ENCODE results near the gene PRKCE. TPM values are rescaled to one million over a fixed set of nuclear protein-coding genes. Genes with fewer than 3 reads are reported as not detected.

The PRKCE gene
- total RNA-seq, 1 experiment from 2014 or later, result 1.3 TPM

DNA sequence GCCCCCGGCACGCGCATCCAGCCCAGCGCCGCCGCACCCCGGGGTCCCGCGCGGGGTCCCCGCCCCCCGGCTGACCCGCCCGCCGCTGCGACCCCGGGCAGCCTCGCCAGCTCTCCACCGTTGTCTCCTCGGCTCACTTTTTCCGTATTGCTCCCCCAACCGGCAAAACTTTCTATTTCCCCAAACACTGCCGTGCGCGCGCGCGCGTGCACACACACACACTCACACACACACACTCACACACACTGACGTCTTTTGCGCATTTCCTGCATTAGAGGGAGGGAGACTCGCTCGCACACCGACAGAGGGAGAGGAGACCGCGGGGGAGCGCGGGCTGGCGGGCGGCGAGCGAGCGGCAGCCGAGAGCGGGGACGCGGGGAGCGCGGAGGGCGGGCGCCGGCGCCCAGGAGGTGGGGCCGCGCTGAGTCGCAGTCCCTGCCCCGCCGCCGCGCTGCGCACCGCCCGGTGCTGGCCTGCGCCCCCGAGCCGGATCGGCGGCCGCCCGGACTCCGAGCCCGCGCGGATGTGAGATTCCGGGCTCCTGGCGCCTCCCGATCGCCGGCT is 542 bp upstream of the PRKCE start:
- H3K14ac ChIP-seq (ENCODE audit: insufficient read depth, low read length), result no peak overlapping the region; the same call in 1 of the 2 replicates
- no peak overlapping the region for H3T11ph ChIP-seq (ENCODE audit: low read length)
- no peak overlapping the region for H2AFZ ChIP-seq (ENCODE audit: low read length)
- H3K27me3 Mint-ChIP-seq (ENCODE audit: low read depth), result peaks cover 88% of the 10 kb centered on the region
- H3K79me2 ChIP-seq (ENCODE audit: insufficient read depth, low read length), result no peaks in the 10 kb centered on the region
- no peaks in the 10 kb centered on the region for H3K79me1 ChIP-seq (ENCODE audit: insufficient read depth, low read depth, low read length, poor library complexity, severe bottlenecking)
- DNase-seq, result peak; percentile 78
- no peak overlapping the region for H2AK5ac ChIP-seq (ENCODE audit: insufficient read length, low read length)
- no peak overlapping the region for H3K4ac ChIP-seq (ENCODE audit: low read depth, low read length)
- H3K9me3 ChIP-seq (ENCODE audit: control insufficient read depth, low read depth, low read length), result no peaks in the 10 kb centered on the region
- no peak overlapping the region for H2BK12ac ChIP-seq (ENCODE audit: insufficient read length, low read depth, low read length)
- no peak overlapping the region for H4K91ac ChIP-seq (ENCODE audit: insufficient read length, low read depth, low read length)
- TF ChIP-seq, protein P1, sequence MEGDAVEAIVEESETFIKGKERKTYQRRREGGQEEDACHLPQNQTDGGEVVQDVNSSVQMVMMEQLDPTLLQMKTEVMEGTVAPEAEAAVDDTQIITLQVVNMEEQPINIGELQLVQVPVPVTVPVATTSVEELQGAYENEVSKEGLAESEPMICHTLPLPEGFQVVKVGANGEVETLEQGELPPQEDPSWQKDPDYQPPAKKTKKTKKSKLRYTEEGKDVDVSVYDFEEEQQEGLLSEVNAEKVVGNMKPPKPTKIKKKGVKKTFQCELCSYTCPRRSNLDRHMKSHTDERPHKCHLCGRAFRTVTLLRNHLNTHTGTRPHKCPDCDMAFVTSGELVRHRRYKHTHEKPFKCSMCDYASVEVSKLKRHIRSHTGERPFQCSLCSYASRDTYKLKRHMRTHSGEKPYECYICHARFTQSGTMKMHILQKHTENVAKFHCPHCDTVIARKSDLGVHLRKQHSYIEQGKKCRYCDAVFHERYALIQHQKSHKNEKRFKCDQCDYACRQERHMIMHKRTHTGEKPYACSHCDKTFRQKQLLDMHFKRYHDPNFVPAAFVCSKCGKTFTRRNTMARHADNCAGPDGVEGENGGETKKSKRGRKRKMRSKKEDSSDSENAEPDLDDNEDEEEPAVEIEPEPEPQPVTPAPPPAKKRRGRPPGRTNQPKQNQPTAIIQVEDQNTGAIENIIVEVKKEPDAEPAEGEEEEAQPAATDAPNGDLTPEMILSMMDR (conservative IDR thresholded peaks at IDR 0.05), result peak; percentile 42; the same call in 2 of the 3 replicates
- no peak overlapping the region for H4K5ac ChIP-seq (ENCODE audit: insufficient read length, low read depth, low read length)
- no peak overlapping the region for H3K18ac ChIP-seq (ENCODE audit: insufficient read length, low read depth, low read length)
- peak overlapping the region; percentile 76 for H3K4me2 ChIP-seq (ENCODE audit: insufficient read depth, insufficient read length, low read length)
- H3K27ac ChIP-seq (ENCODE audit: insufficient read length, low read depth, low read length), result no peak overlapping the region
- H4K20me1 ChIP-seq (ENCODE audit: control insufficient read depth, insufficient read depth, insufficient read length), result peaks cover 3% of the 10 kb centered on the region
- no peak overlapping the region for H3K23ac ChIP-seq (ENCODE audit: insufficient read length, low read depth, low read length)
- H3K4me1 Mint-ChIP-seq, result peaks cover 17% of the 10 kb centered on the region in 2 experiments
- no peaks in the 10 kb centered on the region; a peak in 1 of 5 replicates for H3K9me3 Mint-ChIP-seq
- H2BK15ac ChIP-seq (ENCODE audit: low read depth, low read length), result no peak overlapping the region
- WGBS (ENCODE audit: extremely low coverage, insufficient read length, low lambda C conversion rate), result no CpG with 5 or more reads among the region's 79 CpGs
- no peak overlapping the region for H2BK5ac ChIP-seq (ENCODE audit: insufficient read length, low read length)
- peaks cover 45% of the 10 kb centered on the region for H3K27me3 ChIP-seq (ENCODE audit: insufficient read depth, low read length)
- H4K8ac ChIP-seq (replicated peaks; ENCODE audit: insufficient read length, low read depth, low read length), result no peak overlapping the region
- H3K4me1 ChIP-seq (ENCODE audit: insufficient read depth, low read length), result no peaks in the 10 kb centered on the region
- H2BK120ac ChIP-seq (ENCODE audit: low read depth, low read length, poor library complexity, severe bottlenecking), result no peak overlapping the region
- no peak overlapping the region for H3K56ac ChIP-seq (ENCODE audit: insufficient read length, low read depth, low read length)
- H3K4me3 Mint-ChIP-seq, result peak overlapping the region; percentile 92 to 99
- no peaks in the 10 kb centered on the region; a peak in 2 of 7 replicates for H3K36me3 Mint-ChIP-seq (ENCODE audit: insufficient read depth in 1 of 3, low read depth in 3 of 3)
- H3K27ac Mint-ChIP-seq, result peak overlapping the region in 1 of 3 experiments; percentile 45; a peak in 2 of 7 replicates
- H3K23me2 ChIP-seq (ENCODE audit: insufficient read length, low read depth, low read length, poor library complexity, severe bottlenecking), result peaks cover 28% of the 10 kb centered on the region
- no peak overlapping the region for H3K9ac ChIP-seq (ENCODE audit: extremely low read depth, insufficient read length, low read length)
- H2BK20ac ChIP-seq (ENCODE audit: low read depth, low read length, poor library complexity, severe bottlenecking), result no peak overlapping the region
